T-helper 1 cell treated with Interleukin-12 subunit alpha and Interleukin-12 subunit beta and Interleukin-4 antibody, amounts not matched to agents 30 μg/mL and 1 μg/mL, for 36 hours (primary cell): Measurements from ENCODE around the gene LBH.

Experiments used
- H3K27ac Mint-ChIP-seq: one replicate; pipeline ENCODE4 v1.8.0; 2021; ENCODE audit warnings: mild to moderate bottlenecking, mixed read lengths
- H3K27me3 Mint-ChIP-seq: one replicate; pipeline ENCODE4 v1.8.0; 2021; ENCODE audit warnings: low read depth, mixed read lengths
- H3K36me3 Mint-ChIP-seq: one replicate; pipeline ENCODE4 v1.8.0; 2021; ENCODE audit warnings: low read depth, mixed read lengths
- H3K4me1 Mint-ChIP-seq: one replicate; pipeline ENCODE4 v1.8.0; 2021; ENCODE audit warnings: low read depth, mixed read lengths
- H3K4me3 Mint-ChIP-seq: one replicate; pipeline ENCODE4 v1.8.0; 2021; ENCODE audit warnings: mild to moderate bottlenecking, moderate library complexity, mixed read lengths
- H3K9me3 Mint-ChIP-seq: one replicate; pipeline ENCODE4 v1.8.0; 2021; ENCODE audit warnings: mixed read lengths

LBH gene

GRCh38 chr2:30300456-30301221 is 69.3 kb downstream of the LBH start:
- no peaks in the 10 kb centered on the region for H3K4me1 Mint-ChIP-seq
- peaks cover 2% of the 10 kb centered on the region for H3K36me3 Mint-ChIP-seq
- H3K27me3 Mint-ChIP-seq: no peaks in the 10 kb centered on the region
- no peak overlapping the region for H3K27ac Mint-ChIP-seq
- peaks cover 6% of the 10 kb centered on the region for H3K9me3 Mint-ChIP-seq
- no peak overlapping the region for H3K4me3 Mint-ChIP-seq

GRCh38 chr2:30301551-30301950 is 70.2 kb downstream of the LBH start:
- Mint-ChIP-seq H3K27me3 (no peaks in the 10 kb centered on the region), H3K4me3 (no peak overlapping the region), H3K4me1 (no peaks in the 10 kb centered on the region), H3K9me3 (peaks cover 7% of the 10 kb centered on the region), H3K36me3 (peaks cover 2% of the 10 kb centered on the region), H3K27ac (no peak overlapping the region)

GRCh38 chr2:30302566-30302965 is 71.2 kb downstream of the LBH start:
- no peak overlapping the region for H3K27ac Mint-ChIP-seq
- H3K36me3 Mint-ChIP-seq: peaks cover 2% of the 10 kb centered on the region
- no peaks in the 10 kb centered on the region for H3K4me1 Mint-ChIP-seq
- H3K4me3 Mint-ChIP-seq: no peak overlapping the region
- no peaks in the 10 kb centered on the region for H3K27me3 Mint-ChIP-seq
- H3K9me3 Mint-ChIP-seq: peaks cover 4% of the 10 kb centered on the region

GRCh38 chr2:30303095-30303494 is 71.8 kb downstream of the LBH start:
- H3K27ac Mint-ChIP-seq: no peak overlapping the region
- H3K36me3 Mint-ChIP-seq: peaks cover 2% of the 10 kb centered on the region
- H3K27me3 Mint-ChIP-seq: no peaks in the 10 kb centered on the region
- peaks cover 4% of the 10 kb centered on the region for H3K9me3 Mint-ChIP-seq
- H3K4me1 Mint-ChIP-seq: no peaks in the 10 kb centered on the region
- no peak overlapping the region for H3K4me3 Mint-ChIP-seq

GRCh38 chr2:30305235-30305634 is 73.9 kb downstream of the LBH start:
- H3K9me3 Mint-ChIP-seq: peaks cover 4% of the 10 kb centered on the region
- no peak overlapping the region for H3K4me3 Mint-ChIP-seq
- no peak overlapping the region for H3K27ac Mint-ChIP-seq
- no peaks in the 10 kb centered on the region for H3K4me1 Mint-ChIP-seq
- no peaks in the 10 kb centered on the region for H3K27me3 Mint-ChIP-seq
- H3K36me3 Mint-ChIP-seq: peaks cover 2% of the 10 kb centered on the region

- Mint-ChIP-seq H3K4me3 (no peak overlapping the region), H3K9me3 (peaks cover 4% of the 10 kb centered on the region), H3K27me3 (no peaks in the 10 kb centered on the region), H3K36me3 (peaks cover 2% of the 10 kb centered on the region), H3K4me1 (peaks cover 7% of the 10 kb centered on the region), H3K27ac (no peak overlapping the region)
Measured at GRCh38 chr2:30306522-30306921, 75.2 kb downstream of the LBH start.

GRCh38 chr2:30308280-30308679 is 76.9 kb downstream of the LBH start:
- Mint-ChIP-seq H3K9me3 (peaks cover 4% of the 10 kb centered on the region), H3K4me1 (peaks cover 11% of the 10 kb centered on the region), H3K4me3 (no peak overlapping the region), H3K27me3 (no peaks in the 10 kb centered on the region), H3K36me3 (peaks cover 2% of the 10 kb centered on the region), H3K27ac (no peak overlapping the region)
